Omental fat pad (tissue), 4 donors: ENCODE measurements around the gene NPY2R. TPM values are rescaled to one million over a fixed set of nuclear protein-coding genes. Genes with fewer than 3 reads are reported as not detected.
A peak's percentile ranks its signal among the peaks of the same experiment; 100 is the strongest.

Experiments
- ATAC-seq: fragments of 150-250 bp; one replicate; pipeline ENCODE4 v1.9.1; 2016; ENCODE audit warnings: mild to moderate bottlenecking, moderate library complexity; ENCODE audit not compliant: low FRiP score
- DNase-seq: peaks from one replicate; pipeline ENCODE4 v3.0.0-alpha.2; 2019; ENCODE audit warnings: low spot score
- total RNA-seq, 4 donors: library from RNA; depleted of rRNA; stranded (reverse); fragments of >200 nt; gene quantifications; one replicate each; pipeline ENCODE4 v1.1.0, GENCODE V29; 2016
- TF ChIP-seq, protein P1 (sequence below), 3 donors: fragments of 450-650 bp; IDR thresholded peaks; one replicate each; pipeline ENCODE4 v1.5.1; 2016 to 2017; ENCODE audit warnings: antibody characterized with exemption in 3 of 3, mild to moderate bottlenecking in 3 of 3, moderate library complexity in 2 of 3

Gene NPY2R, protein sequence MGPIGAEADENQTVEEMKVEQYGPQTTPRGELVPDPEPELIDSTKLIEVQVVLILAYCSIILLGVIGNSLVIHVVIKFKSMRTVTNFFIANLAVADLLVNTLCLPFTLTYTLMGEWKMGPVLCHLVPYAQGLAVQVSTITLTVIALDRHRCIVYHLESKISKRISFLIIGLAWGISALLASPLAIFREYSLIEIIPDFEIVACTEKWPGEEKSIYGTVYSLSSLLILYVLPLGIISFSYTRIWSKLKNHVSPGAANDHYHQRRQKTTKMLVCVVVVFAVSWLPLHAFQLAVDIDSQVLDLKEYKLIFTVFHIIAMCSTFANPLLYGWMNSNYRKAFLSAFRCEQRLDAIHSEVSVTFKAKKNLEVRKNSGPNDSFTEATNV
- total RNA-seq, result under 1 TPM in 2 of 4 donors, not detected in 2; 0.16 to 0.28 TPM

DNA sequence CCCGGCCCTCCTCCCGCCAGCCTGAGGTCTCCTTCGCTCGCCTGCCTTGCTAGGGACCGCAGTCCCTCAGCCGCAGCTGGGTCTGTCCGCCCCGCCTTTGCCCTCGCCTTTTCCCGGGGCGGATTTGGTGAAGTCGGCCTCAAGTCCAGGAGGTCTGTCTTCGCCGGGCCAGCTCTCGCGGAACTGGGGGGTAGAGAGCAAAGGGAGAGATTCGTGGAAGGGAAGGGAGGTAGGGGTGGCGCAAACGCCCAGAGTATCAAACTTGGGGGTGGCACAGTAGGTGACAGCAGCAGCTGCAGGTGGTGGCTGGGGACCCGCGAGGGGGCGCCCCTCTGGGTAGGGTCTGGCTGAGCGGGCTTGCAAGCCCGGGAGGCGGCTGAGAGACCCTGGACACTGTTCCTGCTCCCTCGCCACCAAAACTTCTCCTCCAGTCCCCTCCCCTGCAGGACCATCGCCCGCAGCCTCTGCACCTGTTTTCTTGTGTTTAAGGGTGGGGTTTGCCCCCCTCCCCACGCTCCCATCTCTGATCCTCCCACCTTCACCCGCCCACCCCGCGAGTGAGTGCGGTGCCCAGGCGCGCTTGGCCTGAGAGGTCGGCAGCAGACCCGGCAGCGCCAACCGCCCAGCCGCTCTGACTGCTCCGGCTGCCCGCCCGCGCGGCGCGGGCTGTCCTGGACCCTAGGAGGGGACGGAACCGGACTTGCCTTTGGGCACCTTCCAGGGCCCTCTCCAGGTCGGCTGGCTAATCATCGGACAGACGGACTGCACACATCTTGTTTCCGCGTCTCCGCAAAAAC lies at the start of gene NPY2R:
NPY2R (plus strand) TSS at position 379 of the 797 bp plus-strand sequence. CDS start 5,304 bp downstream, outside the sequence.
- ATAC-seq (peak; percentile 8), DNase-seq (no peak)
- TF ChIP-seq, protein P1, sequence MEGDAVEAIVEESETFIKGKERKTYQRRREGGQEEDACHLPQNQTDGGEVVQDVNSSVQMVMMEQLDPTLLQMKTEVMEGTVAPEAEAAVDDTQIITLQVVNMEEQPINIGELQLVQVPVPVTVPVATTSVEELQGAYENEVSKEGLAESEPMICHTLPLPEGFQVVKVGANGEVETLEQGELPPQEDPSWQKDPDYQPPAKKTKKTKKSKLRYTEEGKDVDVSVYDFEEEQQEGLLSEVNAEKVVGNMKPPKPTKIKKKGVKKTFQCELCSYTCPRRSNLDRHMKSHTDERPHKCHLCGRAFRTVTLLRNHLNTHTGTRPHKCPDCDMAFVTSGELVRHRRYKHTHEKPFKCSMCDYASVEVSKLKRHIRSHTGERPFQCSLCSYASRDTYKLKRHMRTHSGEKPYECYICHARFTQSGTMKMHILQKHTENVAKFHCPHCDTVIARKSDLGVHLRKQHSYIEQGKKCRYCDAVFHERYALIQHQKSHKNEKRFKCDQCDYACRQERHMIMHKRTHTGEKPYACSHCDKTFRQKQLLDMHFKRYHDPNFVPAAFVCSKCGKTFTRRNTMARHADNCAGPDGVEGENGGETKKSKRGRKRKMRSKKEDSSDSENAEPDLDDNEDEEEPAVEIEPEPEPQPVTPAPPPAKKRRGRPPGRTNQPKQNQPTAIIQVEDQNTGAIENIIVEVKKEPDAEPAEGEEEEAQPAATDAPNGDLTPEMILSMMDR (IDR thresholded peaks at IDR 0.05), result no peak

DNA sequence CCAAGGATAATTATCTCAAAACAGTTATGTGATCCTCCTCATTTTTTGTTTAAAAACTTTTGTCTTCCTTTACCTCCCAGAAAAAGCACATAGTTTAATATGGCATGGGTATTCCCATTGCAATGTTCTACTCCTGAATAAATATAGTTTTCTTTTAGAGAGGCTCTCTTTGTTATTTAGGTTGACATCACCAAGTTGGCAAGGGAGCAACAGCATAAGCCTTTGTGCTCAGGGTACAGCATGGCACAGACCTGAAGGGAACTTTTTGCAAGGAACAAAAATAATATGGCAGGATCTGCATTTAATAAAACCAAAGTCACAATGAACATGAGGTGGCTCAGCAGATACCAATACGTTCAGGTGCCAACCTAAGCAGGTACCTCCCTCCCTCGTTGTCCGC lies 47.1 kb upstream of the NPY2R start:
- DNase-seq (no peak), ATAC-seq (no peak)
- TF ChIP-seq, protein P1 (IDR thresholded peaks at IDR 0.05), result no peak

DNA sequence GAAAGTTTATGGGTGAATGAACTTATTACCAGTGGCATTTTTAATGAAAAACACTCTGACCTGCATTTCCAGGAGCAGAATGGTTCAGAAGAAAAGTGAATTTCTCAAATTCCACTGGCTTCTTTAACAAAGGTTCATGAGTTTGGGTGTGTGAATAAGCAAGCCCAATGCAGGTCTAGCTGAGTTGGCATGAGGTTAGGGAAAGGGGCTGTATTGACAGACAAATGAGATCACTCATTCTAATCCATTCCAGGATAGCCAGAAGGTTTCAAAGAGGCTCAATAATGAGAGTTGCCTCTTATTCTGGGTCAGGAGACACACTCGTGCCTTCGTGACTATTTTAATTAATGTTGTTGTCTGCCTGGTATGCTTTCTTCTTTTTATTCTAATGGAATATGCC lies 43.7 kb upstream of the NPY2R start:
- ATAC-seq (no peak), DNase-seq (no peak)
- TF ChIP-seq, protein P1 (IDR thresholded peaks at IDR 0.05), result no peak

DNA sequence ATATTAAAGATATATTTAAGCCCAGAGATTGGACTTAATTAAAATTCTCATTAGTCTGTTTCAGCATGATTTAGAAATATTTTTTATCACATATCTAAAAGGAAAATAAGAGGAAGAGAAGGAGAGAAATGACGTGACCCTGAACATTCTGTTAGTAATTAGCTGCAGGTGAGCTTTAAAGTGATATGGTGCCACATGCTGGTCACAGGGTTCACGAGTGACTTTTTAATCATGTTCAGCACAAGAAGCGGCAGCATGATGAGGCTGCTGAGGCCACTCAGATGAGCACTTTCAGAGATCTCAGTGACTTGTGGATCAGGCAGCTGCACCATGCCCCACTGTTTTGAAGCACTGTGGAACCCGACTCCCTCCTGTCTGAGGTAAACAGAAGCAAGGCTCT lies 37.9 kb upstream of the NPY2R start:
- ATAC-seq (no peak), DNase-seq (no peak)
- TF ChIP-seq, protein P1 (IDR thresholded peaks at IDR 0.05), result no peak

DNA sequence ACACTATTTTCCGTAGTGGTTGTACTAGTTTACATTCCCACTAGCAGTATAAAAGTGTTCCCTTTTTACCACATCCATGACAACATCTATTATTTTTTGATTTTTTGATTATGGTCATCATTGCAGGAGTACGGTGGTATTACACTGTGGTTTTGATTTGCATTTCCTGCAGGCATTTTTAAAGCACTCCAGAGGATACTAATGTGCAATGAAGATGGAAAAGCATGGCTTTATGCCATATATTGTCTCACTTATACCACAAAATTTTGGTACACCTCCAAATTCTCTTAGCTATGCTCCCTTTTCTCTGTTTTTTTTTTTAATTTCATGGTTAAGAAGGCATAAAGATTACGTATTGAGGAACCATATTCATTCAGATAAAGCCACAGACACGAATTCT lies 35.1 kb upstream of the NPY2R start:
- no peak for DNase-seq
- ATAC-seq, result no peak
- TF ChIP-seq, protein P1 (IDR thresholded peaks at IDR 0.05), result no peak

DNA sequence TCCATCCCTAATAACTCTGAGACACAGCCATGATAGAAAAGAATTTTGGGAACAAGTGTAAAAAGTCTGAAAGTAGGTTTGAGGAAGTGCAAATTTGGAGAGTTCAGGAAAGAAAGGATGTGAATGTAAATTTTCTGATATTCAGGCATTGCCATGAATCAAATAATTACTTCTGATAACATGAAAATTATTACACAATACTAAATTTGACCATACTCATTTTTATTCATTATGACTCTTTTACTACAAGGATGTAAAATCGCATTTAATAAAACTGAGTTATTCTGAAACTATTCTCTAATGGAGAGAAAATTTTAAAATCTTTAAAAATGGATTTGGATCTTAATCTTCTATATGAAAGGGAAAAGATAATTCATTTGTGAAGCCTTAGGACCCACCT lies 33.8 kb upstream of the NPY2R start:
- ATAC-seq (no peak), DNase-seq (no peak)
- TF ChIP-seq, protein P1 (IDR thresholded peaks at IDR 0.05), result no peak
